ENCODE data around the gene FHIT.
A peak's percentile ranks its signal among the peaks of the same experiment; 100 is the strongest.
"Not testable (repeated sequence)": the region's sequence is repeated elsewhere in the genome, so short reads cannot be mapped to it uniquely, and the experiment has no call there.

FHIT gene

GRCh38 chr3:60916546-60916945 is 334.7 kb downstream of the FHIT start:
- no peak for DNase-seq
- intact Hi-C loops (cut with DNase I), result no loop called here

GRCh38 chr3:60913474-60913873 is 337.8 kb downstream of the FHIT start:
- intact Hi-C loops (cut with DNase I), result no loop called here
- no peak for DNase-seq

- DNase-seq, result no peak
- intact Hi-C loops (cut with DNase I), result no loop called here
Measured at GRCh38 chr3:60912876-60913275, 338.4 kb downstream of the FHIT start.

GRCh38 chr3:60912142-60912541 is 339.1 kb downstream of the FHIT start:
- intact Hi-C loops (cut with DNase I), result no loop called here
- DNase-seq, result no peak

- intact Hi-C loops (cut with DNase I), result no loop called here
- DNase-seq, result no peak
Measured at GRCh38 chr3:60909526-60909925, 341.7 kb downstream of the FHIT start.

GRCh38 chr3:60906283-60906682 is 345.0 kb downstream of the FHIT start:
- intact Hi-C loops (cut with DNase I), result no loop called here
- DNase-seq, result no peak

GRCh38 chr3:60898321-60898720 is 352.9 kb downstream of the FHIT start:
- intact Hi-C loops (cut with DNase I), result no loop called here
- no peak for DNase-seq

- intact Hi-C loops (cut with DNase I), result no loop called here
- DNase-seq, result no peak
Measured at GRCh38 chr3:60893946-60894345, 357.3 kb downstream of the FHIT start.

- DNase-seq, result no peak
- intact Hi-C loops (cut with DNase I), result no loop called here
Measured at GRCh38 chr3:60890226-60890625, 361.0 kb downstream of the FHIT start.

- DNase-seq, result peak in 28 of 42 donors; percentile 1 to 72 (median 19)
Measured at GRCh38 chr3:60888952-60889351, 362.3 kb downstream of the FHIT start.

GRCh38 chr3:60887574-60887973 is 363.7 kb downstream of the FHIT start:
- no peak for DNase-seq
- intact Hi-C loops (cut with DNase I), result no loop called here

More at GRCh38 chr3:60888952-60889351, 362.3 kb downstream of the FHIT start:
- intact Hi-C loops (cut with DNase I), result not testable (repeated sequence)

- no peak for DNase-seq
- intact Hi-C loops (cut with DNase I), result no loop called here
Measured at GRCh38 chr3:60886518-60886917, 364.7 kb downstream of the FHIT start.

- intact Hi-C loops (cut with DNase I), result no loop called here
Measured at GRCh38 chr3:60884005-60884404, 367.2 kb downstream of the FHIT start.

GRCh38 chr3:60877188-60877587 is 374.1 kb downstream of the FHIT start:
- DNase-seq, result no peak
- intact Hi-C loops (cut with DNase I), result no loop called here

More at GRCh38 chr3:60884005-60884404, 367.2 kb downstream of the FHIT start:
- DNase-seq, result no peak

- intact Hi-C loops (cut with DNase I), result no loop called here
- no peak for DNase-seq
Measured at GRCh38 chr3:60870396-60870795, 380.9 kb downstream of the FHIT start.

GRCh38 chr3:60867200-60867599 is 384.1 kb downstream of the FHIT start:
- DNase-seq, result no peak
- intact Hi-C loops (cut with DNase I), result no loop called here

GRCh38 chr3:60856257-60857046 is 394.8 kb downstream of the FHIT start:
- no peak for DNase-seq
- intact Hi-C loops (cut with DNase I), result no loop called here

GRCh38 chr3:60855250-60855649 is 396.0 kb downstream of the FHIT start:
- intact Hi-C loops (cut with DNase I), result no loop called here
- DNase-seq, result no peak

- intact Hi-C loops (cut with DNase I), result no loop called here
Measured at GRCh38 chr3:60854791-60855190, 396.5 kb downstream of the FHIT start.

GRCh38 chr3:60847791-60848190 is 403.5 kb downstream of the FHIT start:
- intact Hi-C loops (cut with DNase I), result no loop called here
- DNase-seq, result no peak

More at GRCh38 chr3:60854791-60855190, 396.5 kb downstream of the FHIT start:
- DNase-seq, result no peak

- intact Hi-C loops (cut with DNase I), result no loop called here
- DNase-seq, result no peak
Measured at GRCh38 chr3:60844256-60844655, 407.0 kb downstream of the FHIT start.
